ENCODE measurements around the gene NFIX.

DNA sequence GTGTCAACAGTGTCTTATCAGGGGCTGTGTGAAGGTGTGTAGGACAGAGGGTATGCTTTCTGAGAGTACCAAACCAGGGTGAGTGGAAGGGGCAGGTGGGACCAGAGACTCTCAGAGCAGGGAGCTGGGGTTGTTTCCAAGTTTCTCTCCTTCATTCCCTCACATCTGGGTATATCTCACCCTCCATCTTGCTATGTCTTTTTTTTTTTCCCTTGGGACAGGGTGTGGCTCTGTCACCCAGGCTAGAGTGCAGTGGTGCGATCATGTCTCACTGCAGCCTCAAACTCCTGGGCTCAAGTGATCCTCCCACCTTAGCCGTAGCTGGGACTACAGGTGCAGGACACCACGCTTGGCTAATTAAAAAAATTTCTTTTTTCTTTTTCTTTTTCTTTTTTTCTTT lies 15.3 kb upstream of the NFIX start:
- no peak for TF ChIP-seq EZH2 (IDR thresholded peaks at IDR 0.05; ENCODE audit: borderline replicate concordance, low read depth, low read length, poor library complexity, severe bottlenecking)
- TF ChIP-seq CTCF (conservative IDR thresholded peaks at IDR 0.05; ENCODE audit: low read depth, low read length): no peak

All from A673 (cell line).